Stomach (tissue), 4 donors: ENCODE data around the gene RHPN2.

Experiments used
- CTCF ChIP-seq, 7 experiments: fragments of 450-650 bp in 4 of 7; fragments of 200-600 bp in 3 of 7; sonication (generic) in 3 of 7; IDR thresholded peaks; one replicate each; pipeline ENCODE4 v1.5.1; 2016 to 2019; ENCODE audit warnings: antibody characterized with exemption in 7 of 7, control low read depth in 2 of 7, mild to moderate bottlenecking in 1 of 7
- EP300 ChIP-seq: sonication (generic); formaldehyde crosslinking; IDR thresholded peaks from one replicate; pipeline ENCODE4 v1.6.1; 2017; ENCODE audit warnings: antibody characterized with exemption
- POLR2A ChIP-seq, 4 donors: fragments of 450-650 bp; IDR thresholded peaks; one replicate each; pipeline ENCODE4 v1.6.1; 2016; ENCODE audit warnings: antibody characterized with exemption in 4 of 4, control low read depth in 2 of 4, mild to moderate bottlenecking in 1 of 4, moderate library complexity in 1 of 4
- POLR2AphosphoS5 ChIP-seq, 3 donors: sonication (generic); formaldehyde crosslinking; IDR thresholded peaks; one replicate each; pipeline ENCODE4 v1.6.1; 2016; ENCODE audit warnings: antibody characterized with exemption in 3 of 3

- TF ChIP-seq POLR2A (IDR thresholded peaks at IDR 0.05) (no peak), CTCF (IDR thresholded peaks at IDR 0.05) (no peak), POLR2AphosphoS5 (IDR thresholded peaks at IDR 0.05) (no peak), EP300 (no peak)
Measured at GRCh38 chr19:32935629-32936028, 129.1 kb downstream of the RHPN2 start.
